ENCODE measurements around the gene THSD7B. TPM values are rescaled to one million over a fixed set of nuclear protein-coding genes. Genes with fewer than 3 reads are reported as not detected.
"Not testable (repeated sequence)": the region's sequence is repeated elsewhere in the genome, so short reads cannot be mapped to it uniquely, and the experiment has no call there.

The THSD7B gene
- total RNA-seq, 1 donor from 2014 or later: not detected

DNA sequence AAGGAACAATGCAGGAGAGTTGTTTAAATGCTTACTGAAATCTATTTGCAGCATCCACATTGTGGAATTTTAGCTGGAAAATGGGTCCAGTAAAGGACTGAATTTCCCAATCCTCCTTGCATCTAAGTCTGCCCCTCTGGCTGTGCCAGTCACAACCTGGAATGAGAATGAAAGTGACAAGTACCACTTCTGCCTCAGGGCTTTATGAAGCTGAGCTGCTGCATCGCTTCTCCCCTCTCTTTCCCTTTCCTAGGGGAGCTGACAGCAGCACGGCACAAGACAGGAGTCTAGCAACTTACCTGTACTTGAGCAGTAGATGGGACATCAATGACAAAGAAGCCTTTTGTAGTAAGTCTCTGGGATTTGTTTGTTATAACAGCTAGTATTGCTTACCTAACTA lies 27.3 kb upstream of the THSD7B start:
- DNase-seq: no peak
- H3K36me3 Mint-ChIP-seq (ENCODE audit: low read depth): no peaks in the 10 kb centered on the region
- intact Hi-C loops (cut with micrococcal nuclease): loop anchor here (10.0 kb wide), 2 partner anchors 313 to 823 kb away; no protein-coding TSS in a partner anchor
- POLR2A ChIA-PET: no interaction called here
- CTCF ChIA-PET: no interaction called here
- no peaks in the 10 kb centered on the region for H3K9me3 Mint-ChIP-seq
- no peak for ATAC-seq (ENCODE audit: low read depth)
- H3K4me3 Mint-ChIP-seq: no peak overlapping the region
- TF ChIP-seq CTCF (IDR thresholded peaks at IDR 0.05): no peak
- no peaks in the 10 kb centered on the region for H3K4me1 Mint-ChIP-seq
- H3K27me3 Mint-ChIP-seq: peaks cover 13% of the 10 kb centered on the region
- H3K27ac Mint-ChIP-seq: no peak overlapping the region

DNA sequence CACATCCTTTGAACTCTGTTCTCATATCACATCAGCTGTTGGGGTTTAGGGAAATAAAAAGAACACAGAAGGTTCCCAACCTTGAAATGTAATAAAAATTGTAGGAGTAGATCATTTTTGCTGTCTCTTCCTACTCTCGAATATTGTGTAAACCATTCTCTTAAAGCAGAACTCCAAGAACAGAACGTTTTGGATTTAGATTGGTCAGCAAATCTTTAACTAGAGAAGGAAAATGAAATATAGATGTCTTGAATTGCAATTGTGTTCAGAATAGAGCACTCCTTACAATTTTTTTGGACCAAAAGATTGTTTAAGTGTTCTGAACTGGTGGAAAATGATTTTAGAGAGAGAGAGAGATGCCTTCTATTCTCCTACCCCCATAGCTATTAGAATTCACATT lies 23.9 kb upstream of the THSD7B start:
- CTCF ChIA-PET: no interaction called here

DNA sequence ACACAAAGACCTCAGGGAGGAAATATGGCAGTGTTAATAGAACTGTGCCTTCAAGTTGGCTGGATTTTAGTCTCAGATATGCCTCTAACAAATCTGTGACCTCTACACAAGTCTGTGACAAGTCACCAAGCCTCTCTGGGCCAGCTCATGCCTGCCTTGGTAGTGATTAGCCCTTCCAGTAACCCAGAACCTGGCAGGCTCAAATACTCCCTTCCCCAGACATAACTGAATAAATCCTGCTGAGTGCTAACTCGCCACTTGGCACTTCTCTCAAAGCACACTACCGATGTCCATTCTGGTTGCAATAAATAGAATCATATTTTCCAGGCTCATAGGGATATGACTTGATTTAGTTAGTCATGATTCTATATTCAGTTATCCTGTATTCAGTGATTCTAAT lies 15.3 kb upstream of the THSD7B start:
- TF ChIP-seq CTCF (IDR thresholded peaks at IDR 0.05): no peak
- ATAC-seq (ENCODE audit: low read depth): no peak
- Mint-ChIP-seq H3K9me3 (no peaks in the 10 kb centered on the region), H3K4me1 (no peaks in the 10 kb centered on the region), H3K27me3 (peaks cover 7% of the 10 kb centered on the region), H3K36me3 (ENCODE audit: low read depth) (no peaks in the 10 kb centered on the region), H3K4me3 (no peak overlapping the region), H3K27ac (no peak overlapping the region)
- DNase-seq: no peak
- intact Hi-C loops (cut with micrococcal nuclease): no loop called here
- POLR2A ChIA-PET: no interaction called here
- CTCF ChIA-PET: no interaction called here

More for the DNA sequence above, 23.9 kb upstream of the THSD7B start:
- no peaks in the 10 kb centered on the region for H3K4me1 Mint-ChIP-seq
- POLR2A ChIA-PET: no interaction called here
- no peak overlapping the region for H3K27ac Mint-ChIP-seq
- ATAC-seq (ENCODE audit: low read depth) (no peak), DNase-seq (no peak)
- H3K27me3 Mint-ChIP-seq: peaks cover 7% of the 10 kb centered on the region
- intact Hi-C loops (cut with micrococcal nuclease): no loop called here
- H3K9me3 Mint-ChIP-seq: no peaks in the 10 kb centered on the region
- no peaks in the 10 kb centered on the region for H3K36me3 Mint-ChIP-seq (ENCODE audit: low read depth)
- no peak for TF ChIP-seq CTCF (IDR thresholded peaks at IDR 0.05)
- no peak overlapping the region for H3K4me3 Mint-ChIP-seq

GRCh38 chr2:136751406-136751805 lies 13.9 kb upstream of the THSD7B start:
- ATAC-seq (ENCODE audit: low read depth) (no peak), DNase-seq (no peak)
- ChIA-PET POLR2A (no interaction called here), CTCF (no interaction called here)
- Mint-ChIP-seq H3K9me3 (no peaks in the 10 kb centered on the region), H3K27me3 (peaks cover 7% of the 10 kb centered on the region), H3K27ac (no peak overlapping the region), H3K4me3 (no peak overlapping the region), H3K36me3 (ENCODE audit: low read depth) (no peaks in the 10 kb centered on the region), H3K4me1 (no peaks in the 10 kb centered on the region)
- intact Hi-C loops (cut with micrococcal nuclease): no loop called here
- TF ChIP-seq CTCF (IDR thresholded peaks at IDR 0.05): no peak

DNA sequence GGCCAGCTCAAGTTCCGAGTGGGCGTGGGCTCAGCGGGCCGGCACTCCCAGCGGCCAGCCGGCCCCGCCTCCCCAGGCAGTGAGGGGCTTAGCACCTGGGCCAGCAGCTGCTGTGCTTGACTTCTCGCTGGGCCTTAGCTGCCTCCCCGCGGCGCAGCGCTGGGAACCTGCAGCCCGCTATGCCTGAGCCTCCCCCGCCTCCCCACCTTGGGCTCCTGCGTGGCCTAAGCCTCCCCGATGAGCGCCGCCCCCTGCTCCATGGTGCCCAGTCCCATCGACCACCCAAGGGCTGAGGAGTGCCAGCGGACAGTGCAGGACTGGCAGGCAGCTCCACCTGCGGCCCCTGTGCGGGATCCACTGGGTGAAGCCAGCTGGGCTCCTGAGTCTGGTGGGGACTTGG lies 6.8 kb upstream of the THSD7B start:
- ATAC-seq (ENCODE audit: low read depth); H3K36me3 Mint-ChIP-seq (ENCODE audit: low read depth); H3K4me3 Mint-ChIP-seq; POLR2A ChIA-PET; H3K9me3 Mint-ChIP-seq; DNase-seq; CTCF ChIA-PET; intact Hi-C loops (cut with micrococcal nuclease); H3K27ac Mint-ChIP-seq; H3K4me1 Mint-ChIP-seq: not testable (repeated sequence)
- H3K27me3 Mint-ChIP-seq: peaks cover 17% of the 10 kb centered on the region
